Subcutaneous abdominal adipose tissue (tissue), 5 donors: ENCODE data around the gene CCDC6.

Experiments
- H3K27ac ChIP-seq: one replicate; pipeline ENCODE4 v1.7.0; 2013; ENCODE audit warnings: low read depth, mild to moderate bottlenecking, inconsistent platforms, low read length, moderate library complexity
- H3K27me3 ChIP-seq, 5 donors: one replicate each; pipeline ENCODE4 v1.7.0; 2013; ENCODE audit warnings: low read length in 5 of 5, inconsistent platforms in 1 of 5; ENCODE audit not compliant: control insufficient read depth in 5 of 5, insufficient read depth in 4 of 5
- H3K36me3 ChIP-seq, 5 donors: one replicate each; pipeline ENCODE4 v1.7.0; 2013; ENCODE audit warnings: low read length in 5 of 5; ENCODE audit not compliant: control insufficient read depth in 5 of 5, insufficient read depth in 5 of 5
- H3K4me1 ChIP-seq, 5 donors: one replicate each; pipeline ENCODE4 v1.7.0; 2013; ENCODE audit warnings: low read length in 5 of 5, mild to moderate bottlenecking in 3 of 5, moderate library complexity in 1 of 5; ENCODE audit not compliant: control insufficient read depth in 5 of 5, insufficient read depth in 5 of 5
- H3K4me3 ChIP-seq, 5 donors: one replicate each; pipeline ENCODE4 v1.7.0; 2013; ENCODE audit warnings: low read length in 5 of 5, low read depth in 1 of 5
- H3K9ac ChIP-seq, 5 donors: one replicate each; pipeline ENCODE4 v1.7.0; 2013; ENCODE audit warnings: low read length in 5 of 5, mild to moderate bottlenecking in 4 of 5, moderate library complexity in 3 of 5
- H3K9me3 ChIP-seq, 5 donors: one replicate each; pipeline ENCODE4 v1.7.0; 2013; ENCODE audit warnings: low read length in 5 of 5; ENCODE audit not compliant: control insufficient read depth in 5 of 5
- donor health status: healthy.
- donor health status: healthy.
- donor health status: healthy.
- donor health status: healthy.
- donor health status: healthy.

The CCDC6 gene

DNA sequence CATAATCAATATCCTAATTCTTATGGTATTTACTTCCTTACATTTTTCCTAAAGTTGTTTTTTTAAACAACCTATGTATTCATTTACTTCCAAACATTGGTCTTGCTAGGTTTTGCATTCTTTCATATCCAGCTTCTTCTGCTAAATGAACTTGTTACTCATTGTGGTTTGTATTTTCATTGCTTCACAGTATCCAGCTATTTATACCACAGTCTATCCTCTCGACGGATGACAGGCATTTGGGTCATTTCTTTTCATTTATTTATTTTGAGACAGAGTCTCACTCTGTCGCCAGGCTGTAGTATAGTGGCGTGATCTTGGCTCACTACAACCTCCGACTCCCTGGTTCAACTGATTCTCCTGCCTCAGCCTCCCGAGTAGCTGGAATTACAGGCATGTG lies 66.8 kb downstream of the CCDC6 start:
- H3K9ac ChIP-seq, result no peak overlapping the region
- H3K4me1 ChIP-seq, result peaks cover 0 to under 1% (median 0%) of the 10 kb centered on the region in 5 donors
- H3K4me3 ChIP-seq, result no peak overlapping the region
- no peaks in the 10 kb centered on the region for H3K9me3 ChIP-seq
- H3K27me3 ChIP-seq, result no peaks in the 10 kb centered on the region
- peaks cover 0 to 5% (median 3%) of the 10 kb centered on the region in 5 donors for H3K36me3 ChIP-seq
- H3K27ac ChIP-seq, result no peak overlapping the region

- Histone ChIP-seq H3K9me3 (no peaks in the 10 kb centered on the region), H3K9ac (no peak overlapping the region), H3K4me3 (no peak overlapping the region), H3K27ac (no peak overlapping the region), H3K4me1 (no peaks in the 10 kb centered on the region), H3K27me3 (no peaks in the 10 kb centered on the region), H3K36me3 (peaks cover 0 to 4% (median 1%) of the 10 kb centered on the region in 5 donors)
Observed at GRCh38 chr10:59838085-59838789, 68.1 kb downstream of the CCDC6 start.

GRCh38 chr10:59833810-59834209 lies 72.5 kb downstream of the CCDC6 start:
- Histone ChIP-seq H3K27ac (no peak overlapping the region), H3K36me3 (peaks cover 8 to 13% (median 11%) of the 10 kb centered on the region in 5 donors), H3K4me1 (no peaks in the 10 kb centered on the region), H3K9me3 (no peaks in the 10 kb centered on the region), H3K27me3 (no peaks in the 10 kb centered on the region), H3K9ac (no peak overlapping the region), H3K4me3 (no peak overlapping the region)

DNA sequence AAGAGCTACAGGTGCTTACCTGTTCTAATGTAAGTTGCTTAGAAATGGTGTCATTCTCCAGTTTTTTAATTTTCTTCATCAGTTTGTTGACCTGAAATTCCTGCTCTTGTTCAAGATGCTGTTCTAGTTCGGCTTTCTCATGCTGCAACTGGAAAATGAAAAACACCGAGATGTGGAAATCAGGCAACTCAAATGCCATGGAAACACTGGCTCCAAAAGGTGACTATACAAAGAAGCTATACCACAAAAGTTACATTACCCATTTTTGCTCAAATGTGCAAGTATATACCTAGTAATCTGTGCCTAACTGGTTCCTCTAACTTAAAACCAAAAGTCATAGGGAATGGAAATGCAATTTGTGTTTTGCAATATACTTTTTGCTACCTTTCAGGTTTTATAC lies 73.8 kb downstream of the CCDC6 start:
- H3K4me1 ChIP-seq, result no peaks in the 10 kb centered on the region

GRCh38 chr10:59831658-59832503 lies 74.5 kb downstream of the CCDC6 start:
- H3K27ac ChIP-seq, result no peak overlapping the region
- no peak overlapping the region for H3K9ac ChIP-seq
- H3K36me3 ChIP-seq, result peaks cover 8 to 13% (median 9%) of the 10 kb centered on the region in 5 donors
- no peaks in the 10 kb centered on the region for H3K27me3 ChIP-seq
- H3K9me3 ChIP-seq, result no peaks in the 10 kb centered on the region
- no peaks in the 10 kb centered on the region for H3K4me1 ChIP-seq
- H3K4me3 ChIP-seq, result no peak overlapping the region

More for the DNA sequence above, 73.8 kb downstream of the CCDC6 start:
- no peaks in the 10 kb centered on the region for H3K27me3 ChIP-seq
- H3K4me3 ChIP-seq, result no peak overlapping the region
- H3K27ac ChIP-seq, result no peak overlapping the region
- no peaks in the 10 kb centered on the region for H3K9me3 ChIP-seq
- H3K36me3 ChIP-seq, result peaks cover 8 to 13% (median 9%) of the 10 kb centered on the region in 5 donors
- H3K9ac ChIP-seq, result no peak overlapping the region

GRCh38 chr10:59830601-59831259 lies 75.6 kb downstream of the CCDC6 start:
- peaks cover 8 to 13% (median 9%) of the 10 kb centered on the region in 5 donors for H3K36me3 ChIP-seq
- H3K4me3 ChIP-seq, result no peak overlapping the region
- no peak overlapping the region for H3K27ac ChIP-seq
- H3K9ac ChIP-seq, result no peak overlapping the region
- H3K9me3 ChIP-seq, result no peaks in the 10 kb centered on the region
- no peaks in the 10 kb centered on the region for H3K27me3 ChIP-seq
- peaks cover 0 to 9% (median 4%) of the 10 kb centered on the region in 5 donors for H3K4me1 ChIP-seq

GRCh38 chr10:59829601-59830000 lies 76.8 kb downstream of the CCDC6 start:
- no peak overlapping the region for H3K27ac ChIP-seq
- H3K9me3 ChIP-seq, result no peaks in the 10 kb centered on the region
- no peak overlapping the region for H3K4me3 ChIP-seq
- H3K4me1 ChIP-seq, result peaks cover 0 to 9% (median 4%) of the 10 kb centered on the region in 5 donors
- peaks cover 8 to 13% (median 9%) of the 10 kb centered on the region in 5 donors for H3K36me3 ChIP-seq
- H3K9ac ChIP-seq, result no peak overlapping the region
- no peaks in the 10 kb centered on the region for H3K27me3 ChIP-seq

- H3K27ac ChIP-seq, result no peak overlapping the region
- peaks cover 0 to 9% (median 4%) of the 10 kb centered on the region in 5 donors for H3K4me1 ChIP-seq
- H3K4me3 ChIP-seq, result no peak overlapping the region
- H3K27me3 ChIP-seq, result no peaks in the 10 kb centered on the region
- no peak overlapping the region for H3K9ac ChIP-seq
- no peaks in the 10 kb centered on the region for H3K9me3 ChIP-seq
- H3K36me3 ChIP-seq, result peaks cover 8 to 13% (median 9%) of the 10 kb centered on the region in 5 donors
Observed at GRCh38 chr10:59829024-59829423, 77.3 kb downstream of the CCDC6 start.

- Histone ChIP-seq H3K9me3 (no peaks in the 10 kb centered on the region), H3K4me1 (peaks cover 0 to 9% (median 4%) of the 10 kb centered on the region in 5 donors), H3K27ac (no peak overlapping the region), H3K4me3 (no peak overlapping the region), H3K9ac (no peak overlapping the region), H3K27me3 (no peaks in the 10 kb centered on the region), H3K36me3 (peaks cover 0 to 2% (median 0%) of the 10 kb centered on the region in 5 donors)
Observed at GRCh38 chr10:59825932-59826331, 80.4 kb downstream of the CCDC6 start.
